HG02840 (cell line): ENCODE data around the gene CUX1.
"Not testable (repeated sequence)": the region's sequence is repeated elsewhere in the genome, so short reads cannot be mapped to it uniquely, and the experiment has no call there.

ENCODE experiments used
- ATAC-seq: cut with Tn5 transposase; IDR thresholded peaks from one replicate; pipeline ENCODE4 v1.9.1; 2021; ENCODE audit warnings: mild to moderate bottlenecking, moderate library complexity, moderate number of reproducible peaks; ENCODE audit not compliant: unreplicated experiment, low FRiP score

The CUX1 gene

GRCh38 chr7:102305414-102306268, 488.2 kb downstream of the CUX1 start:
- peak; percentile 53 for ATAC-seq

GRCh38 chr7:102306916-102307677, 489.7 kb downstream of the CUX1 start:
- ATAC-seq, result peak; percentile 64

- ATAC-seq, result no peak
Measured at GRCh38 chr7:102310414-102310815, 493.0 kb downstream of the CUX1 start.

GRCh38 chr7:102312317-102312716, 494.9 kb downstream of the CUX1 start:
- ATAC-seq, result no peak

- no peak for ATAC-seq
Measured at GRCh38 chr7:102313997-102314780, 496.8 kb downstream of the CUX1 start.

- ATAC-seq, result no peak
Measured at GRCh38 chr7:102317231-102318059, 500.0 kb downstream of the CUX1 start.

GRCh38 chr7:102318482-102318971, 501.1 kb downstream of the CUX1 start:
- ATAC-seq, result no peak

GRCh38 chr7:102319671-102320070, 502.2 kb downstream of the CUX1 start:
- ATAC-seq, result no peak

- ATAC-seq, result no peak
Measured at GRCh38 chr7:102320181-102320580, 502.8 kb downstream of the CUX1 start.

GRCh38 chr7:102320601-102321350, 503.4 kb downstream of the CUX1 start:
- ATAC-seq, result no peak

- no peak for ATAC-seq
Measured at GRCh38 chr7:102321351-102322201, 504.1 kb downstream of the CUX1 start.

- ATAC-seq, result no peak
Measured at GRCh38 chr7:102322202-102322715, 504.8 kb downstream of the CUX1 start.

GRCh38 chr7:102323914-102324195, 506.4 kb downstream of the CUX1 start:
- no peak for ATAC-seq

GRCh38 chr7:102325106-102325505, 507.7 kb downstream of the CUX1 start:
- not testable (repeated sequence) for ATAC-seq

- ATAC-seq, result no peak
Measured at GRCh38 chr7:102326157-102326889, 508.9 kb downstream of the CUX1 start.

- not testable (repeated sequence) for ATAC-seq
Measured at GRCh38 chr7:102327183-102327582, 509.8 kb downstream of the CUX1 start.

- ATAC-seq, result not testable (repeated sequence)
Measured at GRCh38 chr7:102328863-102329262, 511.4 kb downstream of the CUX1 start.
